GM18517 (cell line): ENCODE data around the gene FXYD6.
"Not testable (repeated sequence)": the region's sequence is repeated elsewhere in the genome, so short reads cannot be mapped to it uniquely, and the experiment has no call there.

Source experiments
- ATAC-seq: cut with Tn5 transposase; IDR thresholded peaks from one replicate; pipeline ENCODE4 v1.9.1; 2021; ENCODE audit warnings: mild to moderate bottlenecking, moderate library complexity; ENCODE audit not compliant: unreplicated experiment

FXYD6 gene

DNA sequence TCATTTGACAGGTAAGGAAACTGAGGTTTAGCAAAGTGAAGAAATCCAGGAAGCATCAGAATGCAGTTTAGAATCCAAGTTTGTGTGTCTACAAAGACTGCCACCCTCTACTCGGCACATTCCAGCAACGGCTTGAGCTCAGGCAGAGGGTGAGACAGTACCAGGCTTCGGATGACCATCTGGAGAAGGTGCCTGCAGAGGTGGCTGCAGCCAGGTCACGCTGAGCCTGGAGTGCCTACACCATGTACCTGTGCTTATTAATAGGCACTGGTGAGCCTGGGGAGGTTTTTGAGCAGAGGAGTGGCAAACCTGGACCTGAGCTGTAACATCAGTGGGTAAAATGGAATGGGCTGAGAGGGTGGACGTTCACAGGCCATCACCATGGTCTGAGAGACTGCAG, 4.7 kb downstream of the FXYD6 start:
- no peak for ATAC-seq

DNA sequence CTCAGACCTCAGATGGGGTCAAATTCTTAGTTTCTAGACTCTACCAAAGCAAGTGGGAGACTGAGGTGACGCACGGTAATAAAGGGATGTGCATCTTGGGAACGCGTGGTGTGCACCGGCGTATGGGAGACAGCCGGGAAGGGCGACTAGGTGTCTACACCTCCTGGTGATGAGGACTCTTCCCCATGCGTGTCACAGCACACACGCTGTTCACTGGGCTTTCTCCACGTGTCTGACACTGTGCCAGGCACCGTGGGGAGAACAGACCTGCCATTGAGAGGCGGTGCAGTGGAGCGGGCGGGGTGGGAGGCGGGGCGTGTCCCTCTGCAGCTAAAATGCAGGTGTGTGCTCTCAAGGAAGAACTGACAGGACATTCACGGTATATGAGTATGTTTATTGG, 5.3 kb downstream of the FXYD6 start:
- ATAC-seq = no peak

DNA sequence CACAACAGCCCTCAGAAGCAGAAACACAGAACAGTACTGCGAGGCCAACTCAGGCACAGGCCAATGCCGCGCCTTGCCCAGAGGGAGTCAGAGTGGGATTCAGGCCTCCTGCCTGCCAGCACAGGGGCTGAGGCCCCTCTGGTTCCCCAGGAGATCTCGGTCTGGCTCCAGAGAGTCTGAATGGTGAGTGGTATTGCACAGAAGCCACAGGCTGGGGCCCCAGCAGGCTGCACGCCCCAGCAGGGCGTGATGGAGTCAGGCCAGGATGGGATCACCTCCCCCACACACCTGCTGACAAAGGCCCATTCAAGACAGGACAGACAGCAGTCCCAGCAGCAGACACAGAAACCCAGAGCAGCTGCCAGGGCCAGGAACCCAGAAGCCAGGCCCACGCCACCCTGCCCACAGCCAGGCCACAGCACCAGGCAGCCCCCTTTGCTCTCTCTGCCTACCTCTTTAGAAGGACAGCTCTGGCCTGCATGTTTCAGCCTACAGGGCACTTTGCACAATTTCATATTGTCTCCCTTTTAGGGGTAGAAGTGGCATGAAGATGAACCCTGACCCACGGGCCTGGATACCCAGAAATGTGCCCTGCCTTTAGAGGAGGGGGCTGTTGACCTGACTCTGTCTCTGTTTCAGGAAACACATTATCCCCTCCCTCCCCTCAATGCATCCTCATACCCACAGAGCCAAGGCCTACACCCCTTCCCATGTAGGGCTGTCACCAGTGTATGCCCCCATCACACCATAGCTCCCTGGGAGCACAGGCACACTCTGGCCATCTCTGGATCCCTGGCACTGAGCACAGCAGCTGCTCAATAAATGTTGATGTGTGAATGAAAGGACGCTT, 6.1 kb downstream of the FXYD6 start:
- ATAC-seq = no peak

DNA sequence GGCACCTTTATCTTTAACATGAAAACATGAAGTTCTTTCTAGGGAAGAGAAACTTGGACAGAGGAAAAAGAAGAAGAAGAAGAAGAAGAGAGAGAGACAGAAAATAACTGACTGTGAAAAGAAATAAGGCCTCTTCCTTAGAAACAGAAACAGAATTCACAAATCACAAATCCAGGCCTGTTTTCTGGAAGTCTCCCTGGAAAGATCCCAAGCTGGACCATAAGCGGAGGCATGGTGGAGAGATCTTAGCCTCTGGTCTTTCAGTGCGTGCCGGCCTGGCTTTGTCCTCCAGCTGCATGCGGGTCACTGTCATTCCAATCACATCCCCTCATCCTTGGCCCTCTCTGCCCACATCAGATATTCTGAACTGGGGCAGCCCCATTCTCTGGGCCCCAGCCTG, 6.9 kb downstream of the FXYD6 start:
- no peak for ATAC-seq

DNA sequence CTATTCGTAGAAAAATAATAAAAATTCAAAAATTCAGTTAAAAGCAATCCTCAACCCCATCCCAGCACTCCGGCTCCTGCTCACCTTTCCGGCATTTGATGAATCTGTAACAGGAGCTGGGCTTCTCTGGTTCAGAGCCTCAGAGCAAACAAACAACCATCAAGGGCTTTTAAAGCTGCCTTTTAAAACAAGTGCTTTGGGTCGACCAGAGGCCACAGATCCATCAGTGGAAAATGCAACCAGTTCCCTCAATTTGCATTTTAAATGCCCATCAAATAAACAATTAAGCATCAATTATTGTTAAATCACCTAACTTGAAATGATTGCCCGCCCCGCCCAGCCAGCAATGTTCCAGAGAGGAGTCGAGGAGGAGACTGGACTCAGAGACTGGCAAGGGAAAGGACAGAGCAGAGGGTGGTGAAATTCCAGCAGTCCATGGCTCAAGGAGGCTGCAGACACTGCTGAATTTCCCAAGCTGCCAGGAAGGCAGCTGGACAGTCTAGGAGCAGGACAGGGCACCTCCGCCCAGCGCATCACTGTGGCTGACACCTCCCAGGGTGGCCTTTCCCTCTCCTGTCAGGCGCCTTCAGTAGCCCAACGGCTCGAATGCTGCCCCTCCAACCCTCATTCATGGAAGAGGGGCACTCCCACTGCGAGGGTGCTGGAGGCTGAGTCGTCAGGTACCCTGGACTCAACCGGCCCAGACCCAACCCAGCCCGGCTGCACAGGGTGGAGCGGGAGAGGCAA, 7.5 kb downstream of the FXYD6 start:
- ATAC-seq = no peak

DNA sequence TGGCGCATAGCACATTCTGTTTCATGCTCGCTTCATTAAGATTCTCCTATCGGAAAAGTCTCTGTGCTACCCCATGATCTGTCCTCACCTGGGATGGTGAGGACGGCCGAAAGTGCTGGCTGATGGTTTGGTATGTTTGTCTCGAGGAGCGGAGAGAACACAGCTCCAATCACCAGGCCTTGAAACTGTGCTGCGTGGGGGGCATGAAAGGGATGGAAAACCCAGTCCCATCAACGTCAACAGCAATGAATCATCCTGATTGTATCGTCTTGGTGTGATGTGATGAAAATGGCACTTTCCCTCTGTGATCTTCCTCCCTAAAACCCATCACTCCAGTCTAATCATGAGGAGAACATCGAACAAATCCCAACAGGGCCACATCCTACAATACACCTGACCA, 8.4 kb downstream of the FXYD6 start:
- ATAC-seq = no peak

DNA sequence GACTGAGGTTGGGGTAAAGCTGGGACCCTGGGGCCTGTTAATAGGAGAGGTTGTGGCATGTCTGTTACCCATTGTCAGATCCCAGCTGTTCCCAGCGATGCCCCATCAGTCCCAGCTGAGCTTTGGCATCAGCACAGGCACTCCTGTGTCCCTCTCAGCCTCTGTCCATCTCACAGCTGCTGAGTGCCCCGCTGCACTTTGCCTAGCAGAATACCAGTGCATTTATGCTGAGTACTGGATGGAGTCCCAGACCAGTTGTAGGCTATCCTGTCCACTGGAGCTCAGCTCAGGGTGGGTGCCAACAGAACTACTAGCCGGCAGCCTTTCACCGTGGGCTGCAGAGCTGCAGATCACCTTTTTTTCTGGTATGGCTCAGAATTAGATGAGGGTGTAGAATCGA, 9.9 kb downstream of the FXYD6 start:
- no peak for ATAC-seq

DNA sequence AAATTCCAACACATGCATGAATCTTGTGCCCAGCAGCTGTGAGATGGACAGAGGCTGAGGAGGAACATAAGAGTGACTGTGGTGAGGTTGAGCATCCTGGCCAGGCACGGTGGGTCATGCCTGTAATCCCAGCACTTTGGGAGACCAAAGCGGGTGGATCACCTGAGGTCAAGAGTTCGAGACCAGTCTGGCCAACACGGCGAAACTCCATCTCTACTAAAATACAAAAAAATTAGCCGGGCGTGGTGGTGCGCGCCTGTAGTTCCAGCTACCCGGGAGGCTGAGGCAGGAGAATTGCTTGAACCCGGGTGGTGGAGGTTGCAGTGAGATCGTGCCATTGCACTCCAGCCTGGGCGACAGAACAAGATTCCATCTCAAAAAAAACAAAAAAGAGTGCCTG, 10.9 kb downstream of the FXYD6 start:
- ATAC-seq = not testable (repeated sequence)

DNA sequence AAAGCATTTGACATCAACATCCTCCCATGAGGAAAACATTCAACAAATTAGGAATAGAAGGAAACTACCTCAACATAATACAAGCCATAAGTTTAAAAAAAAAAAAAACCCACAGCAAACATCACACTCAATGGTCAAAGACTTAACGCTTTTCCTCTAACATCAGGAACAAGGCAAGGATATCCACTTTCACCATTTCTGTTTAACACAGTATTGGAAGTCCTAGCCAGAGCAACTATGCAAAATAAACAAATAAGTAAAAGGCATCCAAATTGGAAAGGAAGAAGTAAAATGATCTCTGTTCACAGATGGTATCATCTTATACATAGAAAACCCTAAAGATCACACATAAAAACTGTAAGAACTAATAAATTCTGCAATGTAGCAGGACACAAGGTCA, 13.1 kb downstream of the FXYD6 start:
- no peak for ATAC-seq

DNA sequence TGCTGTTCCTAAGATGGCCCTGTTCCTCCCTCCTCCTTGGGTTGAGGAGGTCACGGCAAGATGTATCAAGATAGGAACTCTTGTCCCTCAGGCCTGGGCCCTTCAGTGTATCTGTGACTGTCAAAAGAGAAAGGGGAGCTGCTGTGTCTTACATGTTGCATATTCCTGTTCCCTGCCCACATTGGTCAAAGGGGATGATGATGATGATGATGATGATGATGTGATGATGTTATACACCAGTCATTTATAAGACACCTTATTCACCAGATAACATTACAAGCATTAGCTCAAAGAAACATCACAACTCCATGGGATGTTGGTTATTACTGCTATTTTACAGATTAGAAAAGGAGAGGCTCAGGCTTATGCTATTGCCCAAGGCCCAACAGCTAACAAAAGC, 13.7 kb downstream of the FXYD6 start:
- ATAC-seq = no peak

DNA sequence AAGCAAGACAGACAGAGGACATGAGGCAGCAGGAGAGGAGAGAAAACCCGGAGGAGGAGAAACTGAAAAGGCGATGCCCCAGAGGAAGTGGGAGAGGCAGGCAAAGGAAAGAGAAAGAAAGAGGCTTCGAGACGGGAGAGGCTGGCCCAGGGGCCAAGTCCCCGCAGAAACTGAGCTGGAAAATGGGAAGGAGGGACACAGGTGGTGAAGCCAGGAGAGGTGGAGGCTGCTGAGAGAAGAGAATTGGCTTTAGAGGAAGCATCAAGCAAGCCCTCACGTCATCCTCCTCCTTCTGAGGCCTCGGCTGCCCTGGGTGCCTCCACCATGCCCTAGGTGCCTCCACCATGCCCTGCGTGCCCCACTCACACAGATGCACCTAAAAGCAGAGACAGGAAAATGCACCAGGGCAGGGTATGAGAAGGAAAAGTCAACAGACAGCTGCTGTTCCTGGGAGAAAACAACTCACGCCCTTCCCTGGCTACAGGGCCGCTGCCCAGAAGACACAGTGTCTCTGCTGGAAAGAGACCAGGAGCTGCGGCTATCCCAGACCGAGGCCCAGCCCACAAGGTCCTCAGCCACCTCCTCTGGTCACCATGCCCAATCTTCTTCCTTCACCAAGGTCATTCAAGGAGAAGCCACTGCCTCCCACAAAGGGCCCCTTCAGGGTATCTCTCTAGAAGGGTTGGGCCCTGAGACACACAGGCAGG, 14.3 kb downstream of the FXYD6 start:
- ATAC-seq = no peak

DNA sequence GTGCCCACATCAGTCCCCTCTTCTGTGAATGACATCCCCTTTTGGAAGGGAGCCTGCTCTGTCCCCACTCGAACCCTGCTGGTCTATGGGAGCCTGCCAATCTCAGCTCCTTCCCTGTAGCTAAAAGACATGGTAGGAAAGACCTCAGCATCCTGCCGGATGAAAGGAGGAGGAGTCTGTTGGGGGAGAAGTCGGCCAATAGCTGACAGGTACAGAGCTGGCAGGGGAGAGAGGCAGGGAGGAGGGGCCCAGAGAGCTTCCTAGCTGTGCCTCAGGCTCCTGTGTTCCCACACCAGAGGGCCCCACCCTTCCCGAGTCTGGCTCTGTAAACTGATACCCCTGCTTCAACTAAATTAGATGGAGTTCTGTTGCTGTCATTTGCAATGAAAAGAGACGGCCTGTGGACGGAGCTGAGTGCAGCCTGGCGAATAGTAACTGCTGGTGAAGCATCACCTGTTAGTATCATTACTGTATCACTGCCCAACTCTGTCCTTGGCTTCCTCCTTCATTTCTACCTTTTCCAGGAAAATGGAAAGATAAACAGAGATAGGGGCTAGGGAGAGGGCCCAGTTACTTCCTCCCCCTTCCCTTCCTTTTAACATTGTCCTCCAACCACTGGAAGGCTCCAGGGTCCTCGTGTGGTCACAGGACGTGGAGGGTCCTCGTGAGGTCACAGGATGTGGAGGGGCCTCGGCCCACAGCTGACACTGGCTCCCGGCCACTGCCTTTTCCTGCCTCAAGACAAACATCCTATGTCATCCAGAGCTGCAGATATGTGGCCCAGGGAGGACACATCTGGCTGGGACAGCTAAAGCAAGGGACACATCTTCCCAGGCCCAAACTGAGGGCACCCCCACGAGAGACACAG, 15.1 kb downstream of the FXYD6 start:
- ATAC-seq = no peak

DNA sequence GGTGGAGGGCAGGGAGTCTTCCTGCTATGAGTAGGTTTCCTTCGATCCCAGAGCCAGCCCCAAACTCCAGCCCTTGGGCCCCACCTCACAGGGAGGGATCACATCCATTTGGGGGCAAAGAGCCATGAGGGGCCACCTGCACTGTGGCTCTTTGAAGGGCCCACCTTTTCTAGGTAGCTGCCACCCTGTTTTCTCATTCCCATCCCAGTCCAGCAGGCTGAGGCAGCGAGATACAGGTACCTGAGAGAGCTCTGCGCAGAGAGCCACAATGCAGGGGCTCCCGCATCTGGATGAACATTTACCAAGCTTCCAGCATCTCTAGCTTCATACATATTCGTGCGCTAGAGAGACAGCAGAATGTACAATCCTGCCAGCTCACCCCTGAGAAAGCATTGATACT, 16.3 kb downstream of the FXYD6 start:
- no peak for ATAC-seq

DNA sequence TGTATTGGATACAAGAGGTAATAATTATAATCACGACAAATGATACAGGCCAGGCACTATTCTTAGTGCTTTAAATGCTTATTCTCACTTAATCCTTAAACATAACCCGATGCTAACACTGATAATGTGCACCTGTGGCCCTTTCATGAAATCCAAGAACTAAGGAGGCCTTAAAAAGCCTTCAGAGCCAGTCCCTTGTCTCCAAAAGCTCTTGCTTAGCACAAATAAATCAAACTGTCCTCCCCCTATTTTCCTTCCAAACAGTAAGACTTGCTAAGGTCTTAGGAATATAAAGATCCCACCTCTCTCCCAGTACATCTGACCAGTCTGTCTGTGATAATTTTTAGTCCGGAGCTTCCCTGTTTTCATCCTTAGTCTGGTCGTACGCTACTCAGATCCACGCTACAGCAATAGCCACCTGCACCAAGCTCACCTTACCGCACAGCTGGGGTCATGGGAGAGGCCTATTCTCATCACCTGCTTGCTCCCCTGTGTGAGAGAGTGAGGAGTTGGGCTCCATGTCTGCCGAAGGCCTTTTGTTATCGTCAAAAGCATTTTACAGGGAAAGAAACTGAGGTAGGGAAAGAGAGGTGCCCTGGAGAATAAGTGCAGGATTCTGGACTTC, 16.9 kb downstream of the FXYD6 start:
- no peak for ATAC-seq

DNA sequence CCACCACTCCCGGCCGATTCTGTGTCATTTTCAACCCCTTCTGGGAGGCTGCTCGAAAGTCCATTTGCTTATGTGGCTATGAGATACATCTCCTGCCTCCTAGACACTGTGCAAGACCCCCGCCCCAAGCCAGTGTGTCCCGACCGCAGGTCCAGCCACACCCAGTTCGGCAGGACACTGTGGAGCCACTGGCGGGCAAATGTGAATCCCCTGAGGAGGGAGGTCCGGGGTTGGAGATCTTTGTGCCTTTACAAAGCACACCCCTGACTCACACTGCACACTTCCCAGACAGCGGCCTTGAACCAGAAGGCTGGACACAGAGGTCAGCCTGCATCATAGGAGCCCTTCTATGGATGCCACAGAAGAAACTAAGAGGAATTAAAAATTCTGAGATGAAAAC, 17.4 kb downstream of the FXYD6 start:
- ATAC-seq = no peak

DNA sequence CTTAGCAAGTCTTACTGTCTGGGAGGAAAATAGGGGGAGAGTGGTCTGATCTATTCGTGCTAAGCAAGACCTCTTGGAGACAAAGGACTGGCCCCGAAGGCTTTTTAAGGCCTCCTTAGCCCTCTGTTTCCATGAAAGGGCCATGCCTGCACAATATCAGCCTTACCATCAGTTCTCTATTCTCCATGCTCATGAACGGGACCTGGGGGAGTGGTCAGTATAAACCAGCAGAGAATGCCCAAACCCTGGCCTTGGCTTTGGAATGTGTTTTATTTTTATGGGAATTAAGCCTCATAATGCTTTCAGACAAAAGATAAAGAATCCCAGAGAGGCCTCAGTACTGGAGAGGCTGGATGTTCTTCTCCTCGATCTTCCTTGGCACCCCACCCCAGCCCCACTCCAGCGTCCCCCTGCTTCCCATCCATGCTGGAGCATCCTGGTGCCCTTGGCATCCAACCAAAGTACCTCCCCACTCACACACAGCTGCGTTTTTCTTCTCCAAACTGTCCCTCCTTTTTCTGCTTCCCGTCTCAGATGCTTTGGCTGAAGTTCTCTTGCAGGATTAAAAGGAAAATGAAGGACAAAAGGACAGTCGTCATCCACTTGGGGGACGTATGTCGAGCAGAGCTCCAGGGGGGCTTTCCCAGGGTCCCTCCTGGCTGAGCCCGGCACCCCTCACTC, 18.6 kb downstream of the FXYD6 start:
- ATAC-seq = no peak

DNA sequence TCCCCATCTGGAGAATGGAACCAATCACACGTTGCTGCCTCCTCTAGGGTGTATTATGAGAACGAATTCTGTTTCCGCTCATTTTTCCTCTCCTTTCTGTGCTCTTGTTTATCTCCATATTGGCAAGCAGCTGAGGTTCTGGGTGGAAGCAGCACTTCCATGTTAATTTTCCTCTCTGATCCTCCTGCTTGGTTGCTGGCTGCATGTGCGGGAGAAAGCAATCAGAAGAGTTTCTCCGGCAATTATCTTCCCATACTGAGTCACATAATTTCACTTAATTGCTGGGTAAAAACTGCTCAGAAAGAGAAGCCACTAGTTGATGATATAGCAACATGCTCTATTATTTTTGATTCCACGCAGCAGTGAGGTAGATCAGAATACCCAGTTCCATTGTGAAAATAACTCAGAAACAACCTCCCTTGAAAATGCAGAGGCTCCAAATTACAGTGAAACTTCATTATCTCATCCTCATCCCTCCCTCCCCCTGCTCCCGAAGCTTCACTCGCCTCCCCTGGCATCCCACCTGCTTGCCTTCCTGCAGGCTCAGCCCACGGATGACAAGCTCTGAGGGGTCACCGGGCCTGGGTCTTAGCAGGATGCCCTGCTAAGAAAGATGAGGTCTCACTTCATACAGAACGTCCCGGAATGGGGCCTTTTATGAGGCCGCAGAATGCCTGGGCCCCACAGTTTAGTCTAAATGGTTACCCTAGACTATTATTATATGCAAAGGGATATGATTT, 20.4 kb downstream of the FXYD6 start:
- no peak for ATAC-seq

DNA sequence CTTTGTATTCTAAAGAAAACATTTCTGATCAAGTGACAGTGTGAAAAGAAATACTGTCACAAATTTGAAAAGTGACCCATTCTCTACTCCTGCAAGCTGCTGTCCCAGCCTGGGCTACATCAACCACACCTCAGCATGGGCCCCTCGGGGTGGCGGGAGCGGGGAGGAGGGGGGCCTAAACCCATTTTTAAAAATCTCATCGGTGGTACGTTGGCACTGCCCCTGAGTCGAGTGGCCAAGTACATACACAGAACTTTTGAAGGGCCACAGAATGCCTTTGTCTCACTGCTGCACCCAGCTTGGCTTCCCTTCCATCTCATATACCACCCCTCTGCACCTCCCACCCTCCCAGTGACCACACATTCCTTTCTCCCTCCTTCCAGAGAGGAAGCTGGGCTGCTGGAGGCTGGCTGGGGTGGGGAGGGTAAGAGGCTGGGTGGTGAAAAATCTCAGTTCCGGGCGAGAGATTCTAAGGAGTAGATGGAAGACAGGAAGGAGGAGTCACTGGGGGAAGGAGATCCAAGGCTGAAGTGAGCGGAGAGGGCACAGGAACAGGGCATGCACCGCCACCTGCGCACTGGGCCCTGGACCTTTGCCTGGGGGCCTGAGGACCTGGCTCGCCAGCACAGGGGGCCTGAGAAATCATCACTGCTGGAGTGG, 21.1 kb downstream of the FXYD6 start:
- ATAC-seq = no peak

DNA sequence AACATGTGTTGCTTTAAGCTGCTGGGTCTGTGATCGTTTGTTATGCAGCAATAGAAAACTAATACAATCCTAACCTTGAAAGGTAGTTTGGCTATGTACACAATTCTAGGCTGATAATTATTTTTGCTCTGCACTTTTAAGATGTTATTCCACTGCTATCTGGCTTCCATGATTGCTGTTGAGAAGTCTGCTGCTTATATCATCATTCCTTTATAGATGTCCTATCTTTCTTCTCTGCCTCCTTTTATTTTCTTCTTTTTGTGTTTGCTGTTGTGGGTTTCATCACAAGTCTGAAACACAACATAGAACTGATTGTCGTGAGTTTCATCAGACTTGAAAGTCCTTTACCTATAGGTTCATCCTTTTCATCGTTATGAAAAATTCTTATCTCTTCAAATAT, 24.1 kb downstream of the FXYD6 start:
- ATAC-seq = no peak
